ENCODE results near the gene MSANTD3.

MSANTD3 gene

GRCh38 chr9:100492952-100493351 lies 66.0 kb downstream of the MSANTD3 start:
- FAIRE-seq (no peak), DNase-seq (ENCODE audit: insufficient read length, low spot score) (no peak)

- FAIRE-seq (no peak), DNase-seq (ENCODE audit: insufficient read length, low spot score) (no peak)
Observed at GRCh38 chr9:100498592-100498991, 71.6 kb downstream of the MSANTD3 start.

- FAIRE-seq (no peak), DNase-seq (ENCODE audit: insufficient read length, low spot score) (no peak)
Observed at GRCh38 chr9:100499460-100499859, 72.5 kb downstream of the MSANTD3 start.

DNA sequence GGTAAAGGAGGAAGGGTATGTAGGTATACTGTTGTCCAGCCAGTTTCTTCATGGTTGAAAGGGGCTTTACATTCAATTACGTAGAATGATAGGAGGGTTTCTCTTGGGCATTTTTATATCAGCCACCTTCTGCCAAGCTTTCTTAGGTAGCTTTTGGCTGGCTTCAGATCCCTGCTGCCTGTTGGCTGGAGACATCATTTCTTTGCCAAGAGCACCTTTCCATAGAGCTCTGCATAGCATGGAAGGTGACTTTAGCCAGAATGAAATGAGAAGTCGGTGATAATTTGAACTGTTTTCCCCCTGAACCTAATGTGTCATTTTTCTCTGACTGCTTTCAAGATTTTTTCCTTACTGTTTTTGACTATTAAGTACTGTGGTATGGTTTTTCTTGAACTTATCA lies 72.9 kb downstream of the MSANTD3 start:
- DNase-seq (ENCODE audit: insufficient read length, low spot score) (no peak), FAIRE-seq (no peak)
